Stimulated activated CD8-positive, alpha-beta memory T cell treated with anti-CD3 and anti-CD28 coated beads, Interleukin-15, amount 100 ng/mL, for 4 hours (primary cell): ENCODE data around the gene NUP85.
"Not testable (repeated sequence)": the region's sequence is repeated elsewhere in the genome, so short reads cannot be mapped to it uniquely, and the experiment has no call there.

Experiments used
- DNase-seq, 2 donors: peaks; one replicate each; pipeline ENCODE4 v3.0.0-alpha.2; 2020; ENCODE audit warnings: low read depth in 2 of 2

The NUP85 gene

GRCh38 chr17:75241996-75242460 is 36.5 kb downstream of the NUP85 start:
- no peak for DNase-seq

- DNase-seq = no peak
Measured at GRCh38 chr17:75242461-75243042, 37.1 kb downstream of the NUP85 start.

GRCh38 chr17:75244133-75244866 is 38.8 kb downstream of the NUP85 start:
- no peak for DNase-seq

- DNase-seq = no peak
Measured at GRCh38 chr17:75245011-75245410, 39.5 kb downstream of the NUP85 start.

GRCh38 chr17:75246404-75246803 is 40.9 kb downstream of the NUP85 start:
- DNase-seq = no peak

- no peak for DNase-seq
Measured at GRCh38 chr17:75249564-75249963, 44.1 kb downstream of the NUP85 start.

GRCh38 chr17:75250009-75250471 is 44.6 kb downstream of the NUP85 start:
- DNase-seq = peak; percentile 66 to 87

GRCh38 chr17:75252039-75252816 is 46.7 kb downstream of the NUP85 start:
- no peak for DNase-seq

- not testable (repeated sequence) for DNase-seq
Measured at GRCh38 chr17:75255954-75256698, 50.6 kb downstream of the NUP85 start.

- DNase-seq = not testable (repeated sequence)
Measured at GRCh38 chr17:75257228-75257627, 51.7 kb downstream of the NUP85 start.

GRCh38 chr17:75260641-75261335 is 55.3 kb downstream of the NUP85 start:
- DNase-seq = peak; percentile 15 to 42

- peak; percentile 90 to 91 for DNase-seq
Measured at GRCh38 chr17:75261336-75262111, 56.0 kb downstream of the NUP85 start, which contains the start of the genes GGA3 and MRPS7. TSS of gene GGA3 (minus strand) at chr17:75261606. CDS start at chr17:75261587, 19 bp downstream. TSS of gene MRPS7 (plus strand) at chr17:75261879. CDS start at chr17:75261901, 22 bp downstream.

GRCh38 chr17:75262112-75262606 is 56.7 kb downstream of the NUP85 start:
- no peak for DNase-seq

GRCh38 chr17:75263055-75263454 is 57.6 kb downstream of the NUP85 start:
- DNase-seq = no peak

- no peak for DNase-seq
Measured at GRCh38 chr17:75265614-75266315, 60.3 kb downstream of the NUP85 start.

- no peak for DNase-seq
Measured at GRCh38 chr17:75266316-75267152, 61.1 kb downstream of the NUP85 start.

- DNase-seq = no peak
Measured at GRCh38 chr17:75267153-75267410, 61.6 kb downstream of the NUP85 start.

GRCh38 chr17:75267411-75268232 is 62.1 kb downstream of the NUP85 start:
- no peak for DNase-seq
